ENCODE results near the gene NRSN2. TPM values are rescaled to one million over a fixed set of nuclear protein-coding genes. Genes with fewer than 3 reads are reported as not detected.

NRSN2 gene
- total RNA-seq, result 36.7 and 50.8 TPM in 2 replicates

GRCh38 chr20:346640-347316 lies at the start of gene NRSN2:
Gene NRSN2, plus strand, starts transcription at chr20:347111. Its CDS starts 2,533 bp downstream, at chr20:349644.
- DNase-seq (ENCODE audit: extremely low read depth, low read depth, low spot score), result no peak

- no peak for DNase-seq (ENCODE audit: extremely low read depth, low read depth, low spot score)
These were observed 48.8 kb upstream of the NRSN2 start for GRCh38 chr20:297925-298775.

GRCh38 chr20:298776-299391 lies 48.0 kb upstream of the NRSN2 start:
- DNase-seq (ENCODE audit: extremely low read depth, low read depth, low spot score), result no peak

GRCh38 chr20:300345-300990 lies 46.4 kb upstream of the NRSN2 start:
- DNase-seq (ENCODE audit: extremely low read depth, low read depth, low spot score), result no peak

- DNase-seq (ENCODE audit: extremely low read depth, low read depth, low spot score), result no peak
These were observed 44.7 kb upstream of the NRSN2 start for GRCh38 chr20:301886-302848.

GRCh38 chr20:305745-306144 lies 41.2 kb upstream of the NRSN2 start:
- no peak for DNase-seq (ENCODE audit: extremely low read depth, low read depth, low spot score)

GRCh38 chr20:308427-309038 lies 38.4 kb upstream of the NRSN2 start:
- no peak for DNase-seq (ENCODE audit: extremely low read depth, low read depth, low spot score)

- DNase-seq (ENCODE audit: extremely low read depth, low read depth, low spot score), result no peak
These were observed 37.5 kb upstream of the NRSN2 start for GRCh38 chr20:309306-309840.

GRCh38 chr20:309841-310644 lies 36.9 kb upstream of the NRSN2 start:
- DNase-seq (ENCODE audit: extremely low read depth, low read depth, low spot score), result no peak

GRCh38 chr20:310645-311044 lies 36.3 kb upstream of the NRSN2 start:
- no peak for DNase-seq (ENCODE audit: extremely low read depth, low read depth, low spot score)

GRCh38 chr20:311609-312008 lies 35.3 kb upstream of the NRSN2 start:
- DNase-seq (ENCODE audit: extremely low read depth, low read depth, low spot score), result no peak

GRCh38 chr20:312067-312466 lies 34.8 kb upstream of the NRSN2 start:
- no peak for DNase-seq (ENCODE audit: extremely low read depth, low read depth, low spot score)

GRCh38 chr20:312866-313265 lies 34.0 kb upstream of the NRSN2 start:
- no peak for DNase-seq (ENCODE audit: extremely low read depth, low read depth, low spot score)

GRCh38 chr20:313402-313801 lies 33.5 kb upstream of the NRSN2 start:
- DNase-seq (ENCODE audit: extremely low read depth, low read depth, low spot score), result no peak

GRCh38 chr20:313948-314347 lies 33.0 kb upstream of the NRSN2 start:
- DNase-seq (ENCODE audit: extremely low read depth, low read depth, low spot score), result no peak

- DNase-seq (ENCODE audit: extremely low read depth, low read depth, low spot score), result no peak
These were observed 30.4 kb upstream of the NRSN2 start for GRCh38 chr20:316316-317068.

- no peak for DNase-seq (ENCODE audit: extremely low read depth, low read depth, low spot score)
These were observed 22.5 kb upstream of the NRSN2 start for GRCh38 chr20:324177-325044.
